Upper lobe of left lung (tissue), 6 donors: ENCODE measurements around the gene HLA-DPA1. TPM values are rescaled to one million over a fixed set of nuclear protein-coding genes. Genes with fewer than 3 reads are reported as not detected.
A peak's percentile ranks its signal among the peaks of the same experiment; 100 is the strongest.
"Not testable (repeated sequence)": the region's sequence is repeated elsewhere in the genome, so short reads cannot be mapped to it uniquely, and the experiment has no call there.

Experiments
- ATAC-seq, 2 donors: fragments of 200-7000 bp; cut with Tn5 transposase; one replicate each; pipeline ENCODE4 v1.9.1; 2022; ENCODE audit warnings: mild to moderate bottlenecking in 2 of 2, moderate library complexity in 2 of 2; ENCODE audit not compliant: low FRiP score in 2 of 2
- DNase-seq, 2 donors: peaks; one replicate each; pipeline ENCODE4 v3.0.0-alpha.2; 2019 to 2020
- H3K27ac ChIP-seq, 4 donors: fragments of 200-600 bp; sonication (generic); one replicate each; pipeline ENCODE4 v1.5.1; 2016 to 2019
- H3K27me3 ChIP-seq, 4 donors: fragments of 200-600 bp; sonication (generic); one replicate each; pipeline ENCODE4 v1.5.1; 2017 to 2019
- H3K36me3 ChIP-seq, 4 donors: fragments of 200-600 bp; sonication (generic); one replicate each; pipeline ENCODE4 v1.5.1; 2016 to 2019
- H3K4me1 ChIP-seq, 4 donors: fragments of 200-600 bp; sonication (generic); one replicate each; pipeline ENCODE4 v1.5.1; 2018 to 2019
- H3K4me3 ChIP-seq, 4 donors: fragments of 200-600 bp; sonication (generic); one replicate each; pipeline ENCODE4 v1.5.1; 2017 to 2019; ENCODE audit warnings: mild to moderate bottlenecking in 2 of 4, moderate library complexity in 1 of 4
- H3K9me3 ChIP-seq, 4 donors: fragments of 200-600 bp; sonication (generic); one replicate each; pipeline ENCODE4 v1.5.1; 2018 to 2019
- EP300 ChIP-seq, 4 donors: sonication (generic); formaldehyde crosslinking; IDR thresholded peaks; one replicate each; pipeline ENCODE4 v1.5.1; 2017; ENCODE audit warnings: antibody characterized with exemption in 4 of 4, control low read depth in 2 of 4
- POLR2A ChIP-seq, 4 donors: fragments of 450-650 bp; IDR thresholded peaks; one replicate each; pipeline ENCODE4 v1.5.1; 2016 to 2017; ENCODE audit warnings: antibody characterized with exemption in 4 of 4, mild to moderate bottlenecking in 2 of 4
- POLR2AphosphoS5 ChIP-seq, 2 donors: sonication (generic); formaldehyde crosslinking; IDR thresholded peaks; one replicate each; pipeline ENCODE4 v1.5.1; 2017; ENCODE audit warnings: antibody characterized with exemption in 2 of 2
- WGBS, 2 donors: methylation state at CpG; one replicate each; pipeline ENCODE4 v1.1.5; 2017 to 2018; 5-methylcytosine and 5-hydroxymethylcytosine counted together
- total RNA-seq, 6 donors: library from RNA; depleted of rRNA in 4 of 6; stranded (reverse); fragments of >200 nt in 4 of 6; gene quantifications; one replicate each; pipeline versions ENCODE4 v1.1.0 to v1.2.1, GENCODE V29; 2016 to 2021
- TF ChIP-seq, protein P1 (sequence below), 6 experiments: fragments of 450-650 bp in 4 of 6; fragments of 200-600 bp in 2 of 6; sonication (generic) in 2 of 6; IDR thresholded peaks; one replicate each; pipeline ENCODE4 v1.5.1; 2016 to 2019; ENCODE audit warnings: antibody characterized with exemption in 6 of 6
- donor health status: DM: no; HTN: no; CAD: no; lungs with moderate emphysema.
- donor health status: DM: no; HTN: yes; CAD: no; lungs with severe emphysema.

HLA-DPA1 gene
- total RNA-seq, 6 donors from 2014 or later = 109 to 674 (median 399) TPM

DNA sequence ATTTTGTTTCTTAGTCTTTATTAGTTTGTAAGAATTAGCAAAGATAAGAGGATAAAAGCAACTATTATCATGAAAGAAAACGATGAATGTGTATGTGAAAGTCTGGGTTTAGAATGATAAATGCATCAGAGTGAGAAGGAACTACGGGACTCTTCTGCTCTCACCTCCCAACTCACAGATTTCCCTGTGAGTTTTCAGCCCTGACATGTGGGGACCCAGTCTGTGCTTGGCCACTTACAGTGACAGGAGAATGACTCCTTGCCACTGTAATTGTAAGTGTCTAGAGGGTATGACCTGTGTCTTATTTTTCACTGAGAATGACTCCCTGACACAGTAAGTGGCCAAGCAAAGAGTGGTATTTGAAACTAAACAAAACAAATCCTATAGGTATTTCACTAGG, 2.5 kb downstream of the HLA-DPA1 start:
- peak overlapping the region in 1 of 4 donors; percentile 49 for H3K4me3 ChIP-seq

DNA sequence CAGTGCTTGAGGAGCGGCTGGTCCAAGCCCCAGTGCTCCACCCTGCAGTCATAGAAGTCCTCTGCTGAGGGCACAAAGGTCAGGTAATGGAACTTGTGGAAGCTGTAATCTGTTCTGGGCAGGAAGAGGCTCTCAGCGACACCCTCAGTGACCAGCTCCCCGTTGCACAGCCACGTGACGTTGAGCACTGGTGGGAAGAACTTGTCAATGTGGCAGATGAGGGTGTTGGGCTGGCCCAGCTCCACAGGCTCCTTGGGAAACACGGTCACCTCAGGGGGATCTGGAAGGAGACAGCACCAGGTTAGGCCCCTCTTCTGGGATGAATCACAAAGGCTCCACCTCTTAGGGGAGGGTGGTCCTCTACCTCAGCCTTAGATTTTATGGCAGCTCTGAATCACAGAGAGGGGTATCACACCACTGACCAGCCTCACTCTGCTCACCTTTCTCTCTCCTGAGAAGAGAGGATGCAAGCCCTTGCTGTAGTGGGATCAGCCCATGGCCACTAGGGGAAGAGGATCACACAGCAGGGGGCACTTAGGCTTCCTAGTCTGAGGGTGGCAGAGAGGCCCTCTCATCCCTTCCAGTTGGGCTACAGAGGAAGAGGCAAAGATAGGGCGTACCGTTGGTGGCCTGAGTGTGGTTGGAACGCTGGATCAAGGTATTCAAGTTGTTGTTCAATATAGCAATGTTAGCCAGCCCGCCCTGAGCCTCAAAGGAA, 4.3 kb downstream of the HLA-DPA1 start:
- Histone ChIP-seq H3K4me3 (no peak overlapping the region), H3K4me1 (peaks cover 12 to 19% (median 13%) of the 10 kb centered on the region in 4 donors), H3K27ac (peak overlapping the region in 1 of 4 donors; percentile 18), H3K36me3 (peaks cover 0 to 43% (median 16%) of the 10 kb centered on the region in 4 donors), H3K27me3 (no peaks in the 10 kb centered on the region), H3K9me3 (no peaks in the 10 kb centered on the region)
- TF ChIP-seq, protein P1, sequence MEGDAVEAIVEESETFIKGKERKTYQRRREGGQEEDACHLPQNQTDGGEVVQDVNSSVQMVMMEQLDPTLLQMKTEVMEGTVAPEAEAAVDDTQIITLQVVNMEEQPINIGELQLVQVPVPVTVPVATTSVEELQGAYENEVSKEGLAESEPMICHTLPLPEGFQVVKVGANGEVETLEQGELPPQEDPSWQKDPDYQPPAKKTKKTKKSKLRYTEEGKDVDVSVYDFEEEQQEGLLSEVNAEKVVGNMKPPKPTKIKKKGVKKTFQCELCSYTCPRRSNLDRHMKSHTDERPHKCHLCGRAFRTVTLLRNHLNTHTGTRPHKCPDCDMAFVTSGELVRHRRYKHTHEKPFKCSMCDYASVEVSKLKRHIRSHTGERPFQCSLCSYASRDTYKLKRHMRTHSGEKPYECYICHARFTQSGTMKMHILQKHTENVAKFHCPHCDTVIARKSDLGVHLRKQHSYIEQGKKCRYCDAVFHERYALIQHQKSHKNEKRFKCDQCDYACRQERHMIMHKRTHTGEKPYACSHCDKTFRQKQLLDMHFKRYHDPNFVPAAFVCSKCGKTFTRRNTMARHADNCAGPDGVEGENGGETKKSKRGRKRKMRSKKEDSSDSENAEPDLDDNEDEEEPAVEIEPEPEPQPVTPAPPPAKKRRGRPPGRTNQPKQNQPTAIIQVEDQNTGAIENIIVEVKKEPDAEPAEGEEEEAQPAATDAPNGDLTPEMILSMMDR (IDR thresholded peaks at IDR 0.05) = no peak
- TF ChIP-seq EP300 (IDR thresholded peaks at IDR 0.05) = no peak
- no peak for TF ChIP-seq POLR2AphosphoS5 (IDR thresholded peaks at IDR 0.05)
- TF ChIP-seq POLR2A (IDR thresholded peaks at IDR 0.05) = no peak
- DNase-seq = no peak
- WGBS, 2 donors = 44 to 91% methylated on average over 9 to 10 of the region's 10 CpGs
- ATAC-seq = no peak

More for the DNA sequence above, 2.5 kb downstream of the HLA-DPA1 start:
- H3K27ac ChIP-seq = no peak overlapping the region
- TF ChIP-seq POLR2A (IDR thresholded peaks at IDR 0.05) = no peak
- TF ChIP-seq POLR2AphosphoS5 (IDR thresholded peaks at IDR 0.05) = no peak
- TF ChIP-seq EP300 (IDR thresholded peaks at IDR 0.05) = no peak
- H3K9me3 ChIP-seq = no peaks in the 10 kb centered on the region
- DNase-seq (no peak), ATAC-seq (no peak)
- peaks cover 0 to 35% (median 16%) of the 10 kb centered on the region in 4 donors for H3K36me3 ChIP-seq
- H3K4me1 ChIP-seq = peaks cover 12 to 25% (median 17%) of the 10 kb centered on the region in 4 donors
- H3K27me3 ChIP-seq = no peaks in the 10 kb centered on the region
- WGBS, 2 donors = 0 to 55% methylated on average over 2 of the region's 2 CpGs

DNA sequence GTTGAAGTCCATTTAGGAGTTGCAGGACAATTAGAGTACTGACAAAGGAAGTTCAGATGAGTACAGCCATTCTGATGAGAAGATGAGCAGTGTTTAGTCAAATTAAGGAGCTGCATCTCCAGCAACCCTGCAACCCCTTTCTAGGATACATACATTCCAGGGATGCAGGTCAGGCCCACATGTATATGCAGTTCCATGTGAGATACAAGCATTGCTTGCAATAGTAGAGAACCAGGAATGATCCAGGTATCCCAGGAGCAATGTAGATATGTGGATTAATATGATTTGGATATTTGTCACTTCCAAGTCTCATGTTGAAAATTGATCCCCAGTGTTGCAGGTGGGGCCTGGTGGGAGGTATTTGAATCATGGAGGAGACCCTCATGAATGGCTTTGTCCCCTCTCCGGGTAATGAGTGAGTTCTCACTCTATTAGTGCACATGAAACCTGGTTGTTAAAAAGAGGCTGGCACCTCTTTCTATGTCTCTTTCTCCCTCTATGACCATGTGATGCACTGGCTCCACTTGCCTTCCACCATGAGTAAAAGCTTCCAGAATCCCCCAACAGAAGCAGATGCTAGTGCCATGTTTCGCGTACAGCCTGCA, 6.4 kb downstream of the HLA-DPA1 start:
- no peak overlapping the region for H3K27ac ChIP-seq
- no peaks in the 10 kb centered on the region for H3K9me3 ChIP-seq
- DNase-seq (no peak), ATAC-seq (no peak)
- no peak overlapping the region for H3K4me3 ChIP-seq
- peaks cover 0 to 43% (median 16%) of the 10 kb centered on the region in 4 donors for H3K36me3 ChIP-seq
- H3K27me3 ChIP-seq = no peaks in the 10 kb centered on the region
- no peak for TF ChIP-seq POLR2A (IDR thresholded peaks at IDR 0.05)
- no peak for TF ChIP-seq POLR2AphosphoS5 (IDR thresholded peaks at IDR 0.05)
- TF ChIP-seq EP300 (IDR thresholded peaks at IDR 0.05) = no peak
- TF ChIP-seq, protein P1 (IDR thresholded peaks at IDR 0.05) = no peak
- WGBS, 2 donors = 0 to 97% methylated on average over 3 of the region's 3 CpGs
- H3K4me1 ChIP-seq = peaks cover under 1 to 12% (median 7%) of the 10 kb centered on the region in 4 donors

DNA sequence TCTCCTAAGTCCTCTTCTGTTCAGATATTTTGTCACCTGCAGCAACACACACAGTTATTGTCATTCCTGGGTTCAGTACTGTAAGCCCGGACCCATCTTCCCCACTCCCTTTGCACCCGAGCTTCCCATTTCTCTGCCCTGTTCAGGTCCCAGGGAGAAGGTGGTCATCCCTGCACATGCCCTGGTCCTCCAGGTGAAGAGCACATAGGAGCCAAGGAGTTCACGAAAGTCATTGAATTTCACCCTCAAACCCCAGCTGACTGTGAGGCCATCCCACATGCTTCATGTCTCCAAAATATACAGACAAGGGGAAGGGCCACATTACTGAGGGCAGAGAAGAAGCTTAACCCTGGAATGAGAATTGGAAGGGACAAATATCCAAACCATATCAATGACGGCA, 8.1 kb downstream of the HLA-DPA1 start:
- TF ChIP-seq POLR2AphosphoS5 (IDR thresholded peaks at IDR 0.05) (no peak), EP300 (IDR thresholded peaks at IDR 0.05) (no peak), POLR2A (IDR thresholded peaks at IDR 0.05) (no peak)
- ATAC-seq (no peak), DNase-seq (no peak)
- Histone ChIP-seq H3K36me3 (peaks cover 0 to 43% (median 16%) of the 10 kb centered on the region in 4 donors), H3K27me3 (no peaks in the 10 kb centered on the region), H3K27ac (no peak overlapping the region), H3K4me1 (peaks cover 0 to 7% (median 2%) of the 10 kb centered on the region in 4 donors), H3K4me3 (no peak overlapping the region), H3K9me3 (no peaks in the 10 kb centered on the region)
- 46 to 97% methylated on average over 4 of the region's 4 CpGs for WGBS, 2 donors

DNA sequence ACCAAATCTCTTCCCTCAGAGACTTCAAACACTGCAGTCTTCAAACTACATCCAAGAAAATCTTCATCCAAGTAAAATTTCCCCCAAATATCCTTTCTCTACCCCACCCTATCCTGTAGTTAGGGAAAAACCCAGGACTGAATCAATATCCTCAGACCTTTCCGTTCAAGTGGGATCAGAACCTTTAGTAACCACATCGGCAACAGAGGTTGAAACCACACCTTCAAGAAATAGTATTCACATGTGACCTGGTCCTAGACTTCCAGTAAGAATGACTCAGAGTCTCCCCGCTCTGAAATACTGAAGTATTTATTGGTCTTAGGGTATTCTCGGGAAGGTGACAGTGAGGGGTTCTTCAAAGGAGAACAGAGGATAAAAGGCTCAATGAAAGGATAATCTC, 8.7 kb downstream of the HLA-DPA1 start:
- no peaks in the 10 kb centered on the region for H3K27me3 ChIP-seq
- TF ChIP-seq, protein P1 (IDR thresholded peaks at IDR 0.05) = no peak
- no peak for TF ChIP-seq POLR2AphosphoS5 (IDR thresholded peaks at IDR 0.05)
- TF ChIP-seq POLR2A (IDR thresholded peaks at IDR 0.05) = no peak
- TF ChIP-seq EP300 (IDR thresholded peaks at IDR 0.05) = no peak

DNA sequence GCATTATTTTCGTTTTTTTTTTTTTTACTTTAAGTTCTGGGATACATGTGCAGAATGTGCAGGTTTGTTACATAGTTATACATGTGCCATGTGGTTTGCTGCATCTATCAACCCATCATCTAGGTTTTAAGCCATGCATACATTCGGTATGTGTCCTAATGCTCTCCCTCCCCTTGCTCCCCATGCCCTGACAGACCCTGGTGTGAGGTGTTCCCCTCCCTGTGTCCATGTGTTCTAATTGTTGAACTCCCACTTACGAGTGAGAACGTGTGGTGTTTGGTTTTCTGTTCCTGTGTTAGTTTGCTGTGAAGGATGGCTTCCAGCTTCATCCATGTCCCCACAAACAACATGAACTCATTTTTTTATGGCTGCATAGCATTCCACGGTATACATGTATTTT, 10.0 kb downstream of the HLA-DPA1 start:
- ATAC-seq = not testable (repeated sequence)
- 26 to 81% methylated on average over 4 to 5 of the region's 5 CpGs for WGBS, 2 donors

More for the DNA sequence above, 8.7 kb downstream of the HLA-DPA1 start:
- 0 to 86% methylated on average over 4 of the region's 4 CpGs for WGBS, 2 donors
- Histone ChIP-seq H3K36me3 (peaks cover 0 to 43% (median 16%) of the 10 kb centered on the region in 4 donors), H3K4me3 (no peak overlapping the region), H3K27ac (no peak overlapping the region), H3K4me1 (peaks cover 0 to 2% (median 0%) of the 10 kb centered on the region in 4 donors), H3K9me3 (no peaks in the 10 kb centered on the region)
- no peak for ATAC-seq
- DNase-seq = no peak

More for the DNA sequence above, 10.0 kb downstream of the HLA-DPA1 start:
- H3K36me3 ChIP-seq = peaks cover 0 to 31% (median 9%) of the 10 kb centered on the region in 4 donors
- not testable (repeated sequence) for H3K27ac ChIP-seq, H3K9me3 ChIP-seq, H3K27me3 ChIP-seq, H3K4me1 ChIP-seq, H3K4me3 ChIP-seq, DNase-seq
